Measurements from ENCODE around the gene NRSN2. TPM values are rescaled to one million over a fixed set of nuclear protein-coding genes. Genes with fewer than 3 reads are reported as not detected.

Gene NRSN2
- total and polyA plus RNA-seq, 2 donors (not counting 1 experiment from before 2014, with no cell fraction given): 5.0 to 8.6 TPM

GRCh38 chr20:325889-326644, 20.8 kb upstream of the NRSN2 start:
- Mint-ChIP-seq H3K27me3 (no peaks in the 10 kb centered on the region), H3K4me3 (peak overlapping the region; percentile 88), H3K27ac (peak overlapping the region; percentile 92), H3K4me1 (peaks cover 36% of the 10 kb centered on the region), H3K9me3 (ENCODE audit: insufficient read depth) (no peaks in the 10 kb centered on the region)
- Histone ChIP-seq H3K4me3 (ENCODE audit: control extremely low read depth in 1 of 5, extremely low read depth in 1 of 5, insufficient read depth in 1 of 5, low read depth in 2 of 5, low read length in 4 of 5) (peak overlapping the region; percentile 47 to 79 (median 68)), H3K9me3 (ENCODE audit: control extremely low read depth in 1 of 3, control insufficient read depth in 2 of 3, insufficient read depth in 1 of 3, low read length in 2 of 3) (peaks cover 0 to 4% (median 0%) of the 10 kb centered on the region in 3 donors), H3K27me3 (replicated peaks in 1 of 4; ENCODE audit: control extremely low read depth in 1 of 4, control insufficient read depth in 3 of 4, insufficient read depth in 4 of 4, low read length in 3 of 4) (no peaks in the 10 kb centered on the region), H2AFZ (ENCODE audit: insufficient read depth, low read depth, low read length, poor library complexity, severe bottlenecking) (peak overlapping the region; percentile 91), H3K27ac (ENCODE audit: low read length in 2 of 2) (peak overlapping the region; percentile 48 to 51), H3K4me1 (ENCODE audit: control insufficient read depth in 2 of 2, insufficient read depth in 2 of 2, low read length in 2 of 2) (peaks cover 26 to 42% of the 10 kb centered on the region in 2 donors), H3K36me3 (replicated peaks in 1 of 2; ENCODE audit: control extremely low read depth in 1 of 2, control insufficient read depth in 1 of 2, extremely low read depth in 1 of 2, insufficient read depth in 2 of 2, low read length in 1 of 2) (peaks cover 0 to 3% of the 10 kb centered on the region in 2 experiments), H3K4me2 (replicated peaks; ENCODE audit: low read depth, low read length, poor library complexity, severe bottlenecking) (peak overlapping the region; percentile 97), H4K20me1 (ENCODE audit: control insufficient read depth, insufficient read depth, low read length, poor library complexity, severe bottlenecking) (peaks cover 24% of the 10 kb centered on the region), H3K9ac (ENCODE audit: low read length) (peak overlapping the region; percentile 79), H3K79me2 (ENCODE audit: control insufficient read depth, insufficient read depth, low read length) (no peaks in the 10 kb centered on the region)
- peak; percentile 81 for DNase-seq
- no peak for TF ChIP-seq EZH2 (IDR thresholded peaks at IDR 0.05; ENCODE audit: borderline replicate concordance, insufficient read depth, low read depth, low read length, poor library complexity, severe bottlenecking)
- no peak for TF ChIP-seq CTCF (IDR thresholded peaks at IDR 0.05)
- under 1% methylated on average over 103 of the region's 103 CpGs for WGBS (ENCODE audit: insufficient coverage)
- ChIA-PET POLR2A (interaction anchor here (0.6 to 4.8 kb wide), 3 partner anchors 25 to 374 kb away, joined by 4 to 35 read pairs (median 10); partner anchors contain the start of gene ZCCHC3), CTCF (interaction anchor here (1.2 to 7.5 kb wide), 2 partner anchors 26 to 32 kb away, joined by 3 to 58 read pairs; partner anchors contain the start of gene ZCCHC3)
- intact Hi-C loops (cut with micrococcal nuclease): loop anchor here (1.0 kb wide), 3 partner anchors 21 to 217 kb away; partner anchors contain the start of genes CSNK2A1, NRSN2 and TBC1D20
- ATAC-seq (ENCODE audit: low read depth): peak; percentile 12
